T follicular helper cell (primary cell): ENCODE measurements around the gene LMAN1L.

Experiments used
- DNase-seq: peaks from one replicate; pipeline ENCODE4 v3.0.0-alpha.2; 2020; ENCODE audit warnings: low read depth

The LMAN1L gene

DNA sequence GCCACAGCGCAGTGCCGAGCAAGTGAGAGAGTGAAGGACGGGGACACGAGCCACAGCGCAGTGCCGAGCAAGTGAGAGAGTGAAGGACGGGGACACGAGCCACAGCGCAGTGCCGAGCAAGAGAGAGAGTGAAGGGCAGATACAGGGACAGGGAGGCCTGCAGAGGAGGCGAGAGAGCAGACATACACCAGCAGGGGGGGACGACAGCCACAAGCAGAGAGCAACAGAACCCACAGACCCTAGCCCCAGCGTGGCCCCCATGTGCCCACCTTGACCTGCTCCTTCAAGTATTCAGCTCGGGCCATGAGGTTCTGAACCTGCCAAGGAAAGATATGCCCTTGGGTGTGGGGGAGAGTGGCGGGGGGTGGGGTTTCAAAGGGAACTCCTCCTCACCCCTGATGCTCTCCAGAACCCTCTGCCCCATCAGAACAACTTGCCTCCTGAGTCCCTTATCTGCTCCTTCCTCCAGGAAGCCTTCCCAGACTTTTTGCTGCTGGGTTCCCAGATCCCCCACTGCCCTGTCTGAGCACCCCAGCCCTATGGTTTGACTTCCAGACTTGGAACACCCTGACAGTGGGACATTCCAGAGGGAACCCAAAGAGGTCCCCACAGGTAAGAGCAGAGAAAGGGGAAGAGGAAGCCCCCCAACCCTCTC lies 25.0 kb downstream of the LMAN1L start:
- DNase-seq, result no peak

DNA sequence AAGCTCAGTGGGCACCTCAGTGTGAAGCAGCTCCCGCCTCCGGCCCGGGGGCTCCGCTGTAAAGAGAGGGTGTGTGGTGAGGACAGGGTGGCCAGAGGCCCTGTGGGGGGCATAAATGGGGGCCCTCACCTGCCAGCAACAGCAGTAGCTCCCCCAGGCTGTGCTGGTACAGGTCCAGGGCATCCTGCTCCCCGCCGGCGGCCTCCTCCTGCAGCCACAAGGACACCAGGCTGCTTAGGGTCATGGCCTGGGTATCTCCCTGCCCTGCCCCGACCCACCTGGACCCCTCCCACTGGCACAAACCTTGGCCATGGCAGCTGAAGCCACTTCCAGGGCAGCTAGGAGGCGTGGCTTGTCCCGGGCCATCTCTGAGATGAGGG lies 25.5 kb downstream of the LMAN1L start:
- DNase-seq, result no peak

DNA sequence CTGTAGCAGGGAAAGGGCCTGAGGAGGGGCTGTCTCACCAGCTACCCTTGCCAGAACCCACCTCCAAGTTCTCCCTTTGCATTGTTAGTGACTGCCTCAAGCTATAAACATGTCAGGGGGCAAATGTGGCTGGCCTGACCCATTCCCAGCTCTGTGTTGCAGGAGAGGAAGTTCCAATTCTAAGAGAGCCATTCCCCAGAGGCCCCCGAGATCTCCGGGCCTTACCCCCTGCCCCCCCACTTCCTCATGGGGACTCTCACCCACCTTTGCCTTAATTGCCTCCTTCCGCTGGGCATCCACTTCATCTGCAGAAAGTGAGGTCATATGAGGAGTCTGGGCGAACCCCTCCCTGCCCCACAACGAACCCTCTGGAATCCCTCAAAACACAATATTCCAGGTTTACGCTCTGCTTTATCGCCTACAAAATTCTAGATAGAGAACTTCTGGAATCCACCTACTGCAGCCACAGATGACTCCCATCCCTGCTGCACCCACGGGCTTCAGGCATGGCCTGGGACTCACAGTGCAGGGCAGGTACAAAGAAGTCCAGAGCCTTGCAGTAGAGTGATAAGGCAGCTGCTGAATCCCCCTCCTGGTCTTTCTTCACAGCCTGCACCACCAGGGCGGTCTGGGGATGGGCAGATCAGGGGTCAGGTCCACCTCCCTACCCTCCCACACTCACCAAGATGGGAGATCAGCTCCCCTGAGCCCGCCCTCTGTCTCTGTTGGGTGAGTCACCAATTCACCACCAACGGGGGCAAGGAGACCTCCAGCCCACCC lies 26.3 kb downstream of the LMAN1L start:
- DNase-seq, result no peak

DNA sequence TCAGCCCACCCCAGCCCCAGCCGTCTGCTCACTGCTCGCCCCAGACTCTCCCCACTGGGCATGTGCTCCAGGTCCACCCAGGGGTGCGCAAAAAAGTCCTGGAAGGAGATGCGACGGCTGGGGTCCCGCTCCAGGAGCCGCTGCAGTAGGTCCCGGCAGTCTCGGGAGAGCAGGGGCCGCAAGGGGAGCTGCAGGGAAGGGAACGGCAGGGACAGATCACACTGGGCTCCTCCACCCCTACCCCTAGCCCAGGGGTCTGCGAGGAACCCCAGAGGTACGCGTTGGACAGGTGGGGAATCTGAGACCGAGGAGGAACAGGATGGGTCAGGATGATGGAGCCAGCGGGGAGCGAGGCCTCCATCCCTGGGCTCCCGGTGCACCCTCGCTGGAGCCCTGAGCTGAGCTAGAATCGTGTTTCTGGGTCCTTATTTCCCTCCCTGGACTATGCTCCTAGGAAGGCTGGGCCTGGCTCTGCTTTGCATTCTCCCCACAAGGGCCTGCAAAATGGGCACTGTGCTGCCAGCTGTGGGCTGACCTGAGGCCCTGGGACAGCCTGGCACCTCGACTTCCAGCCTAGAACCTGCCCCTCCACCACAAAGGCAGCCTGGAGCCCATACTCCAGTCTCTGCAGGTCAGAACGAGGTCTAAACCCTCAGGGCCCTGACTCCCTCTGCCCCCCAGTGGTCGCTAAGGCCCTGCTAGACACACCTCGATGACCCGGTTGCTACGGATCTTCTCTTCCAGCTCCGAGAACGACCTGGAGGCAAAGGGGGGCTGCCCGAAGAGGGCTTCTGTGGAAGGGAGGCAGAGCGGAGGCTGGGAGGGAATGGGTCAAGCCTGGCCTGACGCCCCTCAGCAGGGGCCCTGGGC lies 27.1 kb downstream of the LMAN1L start:
- DNase-seq, result no peak

DNA sequence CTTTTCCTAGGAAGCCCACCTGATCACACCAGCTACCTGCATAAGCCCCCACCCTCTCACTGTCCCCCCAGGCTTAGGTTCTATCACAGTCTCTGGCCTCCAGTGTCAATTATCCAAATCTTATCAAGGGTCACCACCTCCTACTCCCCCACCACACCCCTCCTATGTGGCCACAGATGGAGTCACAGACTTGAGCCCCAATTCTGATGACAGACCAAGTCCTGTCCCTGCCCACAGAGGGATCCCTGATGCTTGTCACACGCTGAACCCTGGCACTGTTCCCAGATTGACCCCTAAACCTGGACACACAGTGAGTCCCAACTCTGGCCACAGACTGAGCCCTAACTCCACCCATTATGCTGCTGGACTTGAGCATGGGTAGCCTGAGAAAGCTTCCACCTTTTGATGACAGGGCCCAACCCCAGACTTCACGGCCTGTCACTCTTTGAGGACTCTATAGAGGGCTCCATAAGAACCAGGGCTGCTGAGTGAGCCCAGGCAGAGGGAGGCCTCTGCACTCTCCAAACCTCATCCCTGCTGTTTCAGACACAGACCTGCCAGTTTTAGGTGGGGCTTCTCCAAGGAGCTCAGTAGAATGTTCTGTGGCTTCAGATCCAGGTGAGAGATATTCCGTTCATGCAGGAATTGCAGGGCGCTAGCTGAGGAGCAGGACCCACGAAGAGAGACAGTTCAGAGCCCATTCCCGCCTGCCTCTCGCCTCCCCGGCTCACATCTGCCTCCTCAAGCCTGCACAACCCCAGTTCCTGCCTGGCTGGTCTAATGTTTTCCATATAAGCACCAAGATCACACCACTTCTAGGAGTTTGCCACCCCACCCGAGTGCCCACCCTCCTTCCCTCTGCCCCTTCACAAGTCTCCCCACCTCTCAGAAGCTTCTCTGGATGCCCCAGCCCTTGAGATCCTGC lies 28.5 kb downstream of the LMAN1L start:
- DNase-seq, result no peak

DNA sequence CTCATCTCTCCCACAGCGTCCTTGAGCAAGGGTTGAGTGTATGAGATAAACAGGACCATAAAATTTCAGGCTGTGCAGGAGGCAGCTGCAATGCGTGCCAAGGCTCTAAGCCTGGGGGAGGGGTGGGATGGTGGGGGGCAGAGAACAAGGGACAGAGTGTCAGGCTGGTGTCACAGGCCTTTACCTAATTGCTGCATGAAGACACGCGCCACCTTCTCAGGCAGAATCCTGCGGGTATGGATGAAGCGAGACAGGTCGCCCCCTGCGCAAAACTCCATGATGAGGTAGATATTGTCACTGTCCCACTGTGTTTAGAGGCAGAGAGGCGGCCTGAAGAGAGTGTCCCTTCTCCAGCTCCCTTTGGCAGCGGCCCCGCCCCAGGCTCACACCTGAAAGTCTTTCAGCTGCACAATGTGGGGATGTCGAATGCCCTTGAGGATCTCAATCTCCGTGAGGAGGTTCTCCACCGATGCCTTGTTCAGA lies 29.3 kb downstream of the LMAN1L start:
- DNase-seq, result no peak

DNA sequence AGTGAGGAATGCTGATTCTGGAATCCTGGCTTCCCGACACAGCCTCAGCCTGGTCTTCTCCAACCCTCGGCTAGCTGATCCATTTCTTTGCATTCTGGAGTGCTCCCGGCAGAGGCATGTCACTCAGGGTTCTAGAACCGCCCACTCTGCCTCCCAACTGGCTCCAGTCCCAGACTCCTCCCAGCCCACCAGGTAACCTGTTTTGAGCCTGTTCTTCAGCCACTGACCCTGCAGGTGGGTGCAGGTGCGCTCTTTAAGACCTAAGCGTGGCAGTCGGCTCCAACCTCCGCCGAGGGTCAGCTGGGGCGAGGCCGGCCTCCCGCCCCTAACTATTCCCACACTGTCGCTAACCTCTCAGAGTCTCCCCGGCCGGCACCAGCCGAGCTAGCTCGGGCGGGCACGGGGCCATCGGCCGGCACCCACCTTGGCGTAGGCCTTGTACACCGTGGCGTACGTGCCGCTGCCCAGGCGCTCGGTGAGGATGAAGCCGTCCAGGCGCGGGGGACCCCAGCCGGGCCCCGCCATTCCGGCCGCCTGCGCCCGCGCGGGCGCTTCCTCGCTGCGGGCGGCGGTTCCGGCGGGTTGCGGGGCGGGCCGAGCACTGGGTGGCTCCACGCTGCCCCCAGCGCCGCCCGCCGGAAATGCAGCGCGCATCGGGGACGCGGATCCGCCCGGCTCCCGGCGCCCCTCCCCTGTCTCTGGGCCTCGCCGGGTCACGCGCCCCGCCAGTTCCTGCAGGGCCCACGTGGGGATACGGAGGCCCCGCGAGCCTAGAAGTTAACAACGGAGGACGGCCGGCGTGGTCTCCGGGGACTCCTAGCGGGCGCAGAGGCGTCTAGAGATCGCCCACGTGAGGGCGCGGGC lies 30.2 kb downstream of the LMAN1L start, which contains the start of gene ULK3:
Gene ULK3, minus strand, starts transcription at position 576 of the 864 bp plus-strand sequence. Its CDS starts 51 bp downstream, at position 525.
- peak; percentile 91 for DNase-seq

DNA sequence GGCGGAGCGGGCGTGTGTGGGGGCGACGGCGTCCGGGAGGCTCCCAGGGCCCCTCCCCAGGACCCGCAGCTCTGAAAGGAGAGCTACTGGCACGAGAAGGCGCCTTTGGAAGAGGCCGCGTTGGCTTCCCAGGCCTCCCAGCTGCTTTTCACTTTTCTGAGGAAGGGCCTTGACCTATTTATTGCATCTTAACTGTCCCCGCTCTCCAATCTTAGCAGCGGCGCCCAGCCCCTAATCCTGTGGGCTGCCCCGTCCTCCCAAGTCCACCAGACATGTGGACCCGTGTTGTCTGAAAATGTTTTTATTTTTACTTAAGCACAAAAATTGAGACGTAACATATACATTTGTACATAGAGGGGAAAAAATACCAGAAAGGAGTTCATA lies 30.8 kb downstream of the LMAN1L start:
- DNase-seq, result no peak

DNA sequence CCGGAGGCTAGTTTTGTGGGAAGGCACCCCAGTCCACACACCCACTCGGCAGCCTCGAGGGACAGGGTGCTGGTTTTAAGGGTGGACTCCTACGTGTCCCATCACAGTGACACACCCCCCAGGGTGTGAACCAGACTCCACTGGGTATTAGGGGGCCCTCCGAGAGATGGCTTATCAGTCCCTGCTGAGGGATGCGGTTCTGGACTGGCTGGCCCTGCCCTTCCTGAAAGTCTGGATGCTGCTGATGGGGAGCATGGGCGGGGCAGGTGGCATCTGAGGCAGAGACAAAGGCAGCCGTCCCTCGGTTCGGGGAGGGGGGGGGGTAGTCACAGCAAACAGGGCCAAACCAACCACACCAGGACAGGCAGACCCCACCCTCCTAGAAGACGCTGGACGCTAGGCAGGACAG lies 31.3 kb downstream of the LMAN1L start:
- DNase-seq, result no peak

DNA sequence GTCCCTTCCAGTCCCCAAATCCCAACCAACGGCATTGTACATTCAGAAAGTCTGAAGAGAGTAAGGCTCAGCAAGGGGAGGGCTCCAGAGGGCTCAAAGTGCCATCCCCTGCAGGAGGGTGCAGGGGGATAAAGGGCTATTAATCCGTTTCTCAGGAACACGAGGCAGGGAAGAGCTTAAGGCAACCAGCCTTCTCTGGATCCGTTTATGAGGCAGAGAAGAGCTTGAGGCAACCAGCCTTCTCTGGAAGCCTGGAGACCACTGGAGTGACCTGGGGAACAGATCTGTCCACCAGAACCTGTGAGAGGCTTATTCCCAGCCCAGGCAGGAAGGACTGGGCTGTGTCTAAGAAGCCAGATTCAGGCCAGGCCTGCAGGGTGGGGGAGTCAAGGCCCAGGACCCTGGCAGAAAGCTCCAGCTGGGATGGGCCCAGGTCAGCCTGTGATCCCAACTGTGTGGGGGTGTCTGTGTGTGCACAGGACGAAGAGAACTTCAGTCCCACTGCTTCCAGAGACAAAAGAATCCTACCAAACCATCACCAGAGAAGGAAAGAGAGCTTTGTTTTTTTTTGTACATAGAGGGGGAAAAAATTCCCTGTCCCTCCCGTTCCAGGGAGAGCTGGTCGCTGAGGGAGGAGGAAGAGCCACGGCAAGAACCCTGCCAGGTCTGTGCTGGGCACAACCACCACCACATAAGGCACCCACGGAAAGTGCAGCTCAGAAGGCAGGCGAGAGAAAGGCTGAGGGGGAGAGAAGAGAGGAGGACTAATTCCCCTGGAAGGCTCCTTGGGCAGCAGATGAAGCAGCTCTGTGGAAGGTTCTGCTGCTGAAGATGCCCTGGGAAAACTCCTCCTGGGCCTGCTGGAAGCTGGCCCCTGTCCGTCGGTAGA lies 31.9 kb downstream of the LMAN1L start:
- DNase-seq, result no peak

DNA sequence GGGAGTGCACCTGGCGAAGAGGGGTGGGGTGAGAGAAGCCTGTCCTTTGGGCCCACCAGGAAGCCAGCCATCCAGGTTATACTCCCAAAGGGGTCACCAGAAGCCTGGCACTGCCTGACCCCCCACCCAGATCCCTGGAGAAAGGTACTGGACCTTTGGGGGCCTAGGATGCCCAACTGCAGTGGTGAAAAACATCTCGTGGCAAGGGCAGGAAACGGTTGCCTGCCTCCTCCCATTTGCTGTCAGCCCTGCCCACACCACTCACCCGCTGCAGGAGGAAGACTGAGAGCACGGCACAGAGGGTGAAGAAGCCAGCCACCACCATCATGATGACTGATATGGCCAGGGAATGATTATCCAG lies 32.6 kb downstream of the LMAN1L start:
- DNase-seq, result peak; percentile 24

DNA sequence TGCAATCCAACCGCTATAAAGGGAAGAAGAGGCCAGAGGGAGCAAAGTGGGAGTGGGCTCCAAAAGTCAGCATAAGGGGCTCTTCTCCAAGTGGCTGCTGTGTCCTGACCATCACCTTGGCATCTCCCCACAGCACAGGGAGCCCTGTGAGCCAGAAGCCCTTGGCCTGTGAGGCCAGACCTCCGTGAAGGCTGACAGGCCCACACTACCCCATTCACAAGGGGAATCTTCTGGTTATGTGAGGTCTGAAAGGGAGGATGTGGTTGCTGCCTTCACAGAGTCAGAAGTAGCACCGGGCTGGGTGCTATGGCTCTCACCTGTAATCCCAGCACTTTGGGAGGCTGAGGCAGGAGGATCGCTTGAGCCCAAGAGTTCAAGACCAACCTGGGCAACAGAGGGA lies 32.9 kb downstream of the LMAN1L start:
- DNase-seq, result no peak

DNA sequence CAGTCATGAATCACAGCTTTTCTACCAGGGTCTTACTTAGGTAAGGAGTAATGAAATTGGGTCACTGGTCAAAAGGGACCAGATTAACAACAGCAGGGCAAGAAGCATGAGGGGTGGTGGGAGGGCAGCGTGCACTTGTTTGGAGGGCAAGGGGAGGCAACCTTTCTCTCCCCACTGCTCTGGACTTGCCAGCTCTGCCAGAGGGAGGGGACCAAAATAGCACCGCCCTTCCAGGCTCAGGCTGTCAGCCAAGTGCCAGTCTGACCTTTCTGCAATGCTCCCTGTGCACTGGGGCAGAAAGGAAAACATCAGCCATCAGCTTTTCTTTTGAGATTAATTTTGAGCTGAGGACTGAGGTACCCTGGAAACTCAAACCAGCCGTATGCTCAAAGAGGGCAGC lies 34.8 kb downstream of the LMAN1L start:
- DNase-seq, result no peak

DNA sequence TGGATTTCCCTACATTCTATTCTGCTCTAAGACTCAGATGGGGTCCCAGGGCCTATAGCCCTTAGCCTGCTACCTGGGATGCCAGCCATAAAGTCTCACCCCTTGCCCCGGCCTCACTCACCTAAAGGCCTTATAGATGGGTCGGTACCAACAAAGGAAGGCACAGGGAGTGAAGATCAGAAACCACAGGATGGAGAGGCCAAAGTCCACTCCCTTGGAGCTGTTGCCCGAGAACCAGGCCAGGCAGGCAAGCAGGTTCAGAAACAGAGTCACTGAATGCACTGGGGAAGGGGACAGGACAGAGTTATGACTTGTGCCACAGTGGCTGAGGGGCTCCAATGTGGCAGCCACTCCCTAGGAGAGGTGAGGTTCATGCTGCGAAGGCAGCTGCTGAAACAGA lies 37.8 kb downstream of the LMAN1L start:
- no peak for DNase-seq

DNA sequence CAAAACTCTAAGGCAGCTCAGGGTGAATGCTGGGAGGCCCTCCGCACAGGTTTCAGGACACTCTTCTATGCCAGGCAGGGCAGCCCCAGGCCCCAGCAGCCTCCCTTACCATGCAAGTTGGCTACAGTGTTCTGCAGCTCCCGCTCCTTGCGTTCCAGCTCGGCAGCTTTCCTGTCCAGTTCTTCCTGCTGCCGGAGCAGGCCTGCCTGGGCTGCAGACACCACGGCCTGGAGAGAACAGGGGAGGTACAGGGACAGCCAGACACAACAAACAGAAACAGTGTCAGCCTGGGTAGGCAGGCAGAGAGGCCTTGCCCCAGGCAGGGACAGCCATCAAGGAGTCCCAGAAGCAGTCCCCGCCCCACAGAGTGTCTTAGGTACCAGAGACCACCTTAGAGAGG lies 39.3 kb downstream of the LMAN1L start:
- no peak for DNase-seq

DNA sequence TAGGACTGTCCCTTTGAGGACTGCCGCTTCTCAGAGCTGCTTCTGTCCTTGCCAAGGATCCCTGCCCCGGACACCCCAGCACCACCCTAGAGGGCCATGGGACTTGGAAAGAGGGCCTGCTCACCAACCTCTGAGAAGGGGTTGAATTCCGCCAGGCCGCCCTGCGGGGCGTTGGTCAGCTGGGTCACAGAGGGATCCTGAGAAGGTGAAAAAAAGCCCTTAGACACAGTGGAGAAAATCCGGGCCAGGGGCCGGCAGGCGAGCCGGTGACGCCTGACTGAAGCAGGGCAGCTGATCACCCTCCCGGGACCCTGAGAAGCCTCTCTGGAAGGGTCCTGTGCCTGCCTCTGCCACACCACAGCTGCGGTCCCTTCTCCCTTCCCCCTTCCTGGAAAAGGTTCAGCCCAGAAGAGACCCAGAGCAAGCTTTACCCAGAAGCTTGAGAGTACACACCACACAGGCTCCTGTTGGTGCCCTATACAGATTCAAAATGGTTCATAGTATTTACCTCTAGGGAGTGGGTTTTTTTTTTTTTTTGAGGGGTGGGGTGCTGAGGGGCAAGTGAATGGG lies 41.9 kb downstream of the LMAN1L start:
- no peak for DNase-seq

DNA sequence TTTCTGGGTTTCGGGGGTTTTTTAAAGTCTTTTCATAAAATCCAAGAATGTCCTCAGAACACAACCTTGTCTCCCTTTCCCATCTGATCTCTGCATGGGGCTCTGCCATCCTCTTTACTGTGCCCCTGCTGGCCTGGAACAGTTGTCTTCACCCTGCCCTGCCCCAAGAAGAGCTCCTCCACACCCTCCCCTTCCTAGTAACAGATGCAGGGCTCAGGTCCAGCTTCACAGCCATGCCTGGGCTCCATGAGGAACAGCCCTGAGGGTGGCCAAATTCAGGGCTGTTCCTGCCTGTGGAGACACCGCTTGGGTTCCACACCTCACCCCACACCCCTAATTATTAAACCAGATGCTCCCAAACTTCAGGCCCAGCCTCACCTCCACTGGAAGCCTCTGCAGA lies 43.2 kb downstream of the LMAN1L start:
- no peak for DNase-seq

DNA sequence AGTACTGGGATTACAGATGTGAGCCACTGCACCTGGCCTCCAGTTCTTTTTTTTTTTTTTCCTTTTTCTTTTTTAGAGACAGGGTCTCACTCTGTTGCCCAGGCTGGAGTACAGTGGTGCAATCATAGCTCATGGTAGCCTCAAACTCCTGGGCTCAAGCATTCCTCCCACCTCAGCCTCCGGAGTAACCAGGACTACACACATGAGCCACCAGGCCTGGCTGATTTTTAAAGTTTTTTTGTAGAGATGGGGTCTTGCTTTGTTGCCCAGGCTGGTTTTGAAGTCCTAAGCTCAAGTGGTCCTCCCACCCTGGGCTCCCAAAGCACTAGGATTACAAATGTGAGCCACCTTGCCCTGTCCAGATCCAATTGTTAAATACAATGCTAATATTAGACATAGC lies 43.9 kb downstream of the LMAN1L start:
- no peak for DNase-seq

DNA sequence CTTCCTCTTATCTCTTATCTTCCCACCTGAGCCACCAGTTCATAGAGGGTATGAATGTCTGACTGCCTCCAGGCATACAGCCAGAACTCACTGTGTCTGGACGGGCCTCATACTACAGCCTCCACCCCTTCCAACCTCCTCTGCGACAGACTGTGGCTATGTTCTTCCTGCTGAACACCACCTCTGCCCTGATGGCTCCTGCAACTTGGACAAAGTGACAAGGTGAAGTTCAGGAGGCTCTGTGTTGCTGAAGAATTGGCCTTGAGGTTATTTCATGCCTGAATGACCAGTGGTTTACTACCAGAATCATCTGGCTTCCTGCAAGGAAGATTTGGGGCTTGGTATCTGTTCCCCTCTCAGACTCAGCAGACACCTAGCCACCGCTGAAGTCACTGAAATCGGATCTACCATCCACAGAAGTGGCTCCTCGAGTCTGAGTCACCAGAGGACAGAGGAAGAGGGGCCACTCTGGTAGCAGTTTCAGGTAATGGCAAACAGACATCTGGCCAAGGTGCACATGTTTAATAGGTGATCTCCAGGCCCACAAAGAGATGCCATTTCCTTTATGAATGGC lies 44.5 kb downstream of the LMAN1L start:
- no peak for DNase-seq
